Coronary artery (tissue), 2 donors: ENCODE measurements around the gene ERC2.

Experiments used
- DNase-seq: peaks from one replicate; pipeline ENCODE4 v3.0.0-alpha.2; 2017; ENCODE audit warnings: low spot score
- H3K27ac ChIP-seq, 2 donors: fragments of 200-600 bp; sonication (generic); one replicate each; pipeline ENCODE4 v1.5.1; 2016 to 2019
- H3K4me3 ChIP-seq: fragments of 200-600 bp; sonication (generic); 2 replicates; pipeline ENCODE4 v1.5.1; 2016; ENCODE audit warnings: mild to moderate bottlenecking, moderate library complexity
- CTCF ChIP-seq: fragments of 200-600 bp; sonication (generic); IDR thresholded peaks from one replicate; pipeline ENCODE4 v1.5.1; 2019; ENCODE audit warnings: antibody characterized with exemption

The ERC2 gene

GRCh38 chr3:56363720-56364119 lies 104.5 kb downstream of the ERC2 start:
- Histone ChIP-seq H3K4me3 (no peak overlapping the region), H3K27ac (no peak overlapping the region)
- DNase-seq: no peak
- TF ChIP-seq CTCF: no peak

- no peak for DNase-seq
- TF ChIP-seq CTCF: no peak
- H3K27ac ChIP-seq: no peak overlapping the region
- no peak overlapping the region for H3K4me3 ChIP-seq
Observed at GRCh38 chr3:56361731-56362130, 106.5 kb downstream of the ERC2 start.

GRCh38 chr3:56357266-56357665 lies 111.0 kb downstream of the ERC2 start:
- no peak overlapping the region for H3K4me3 ChIP-seq
- no peak for DNase-seq
- no peak overlapping the region for H3K27ac ChIP-seq
- TF ChIP-seq CTCF: no peak

- H3K27ac ChIP-seq: no peak overlapping the region
- no peak overlapping the region for H3K4me3 ChIP-seq
- no peak for TF ChIP-seq CTCF
- no peak for DNase-seq
Observed at GRCh38 chr3:56356808-56357207, 111.5 kb downstream of the ERC2 start.

GRCh38 chr3:56355570-56356185 lies 112.6 kb downstream of the ERC2 start:
- DNase-seq: no peak
- Histone ChIP-seq H3K27ac (no peak overlapping the region), H3K4me3 (no peak overlapping the region)
- no peak for TF ChIP-seq CTCF

GRCh38 chr3:56351537-56351936 lies 116.7 kb downstream of the ERC2 start:
- Histone ChIP-seq H3K27ac (no peak overlapping the region), H3K4me3 (no peak overlapping the region)
- DNase-seq: no peak
- TF ChIP-seq CTCF: no peak

- DNase-seq: no peak
Observed at GRCh38 chr3:56347219-56347871, 120.9 kb downstream of the ERC2 start.

More at GRCh38 chr3:56347219-56347871, 120.9 kb downstream of the ERC2 start:
- no peak overlapping the region for H3K27ac ChIP-seq
- no peak overlapping the region for H3K4me3 ChIP-seq
- TF ChIP-seq CTCF: no peak
